DND-41 (cell line): Measurements from ENCODE around the gene NEU2.

Experiments used
- ATAC-seq: fragments of 200-7000 bp; cut with Tn5 transposase; 3 replicates; pipeline ENCODE4 v1.9.1; 2021; ENCODE audit warnings: low read depth; ENCODE audit not compliant: insufficient read depth
- DNase-seq: peaks from one replicate; pipeline ENCODE4 v3.0.0-alpha.2; 2020
- H2AFZ ChIP-seq: 2 replicates; pipeline ENCODE4 v1.6.0; 2012; ENCODE audit warnings: low read depth, low read length
- H3K27ac ChIP-seq: 2 replicates; pipeline ENCODE4 v1.5.1; 2012; ENCODE audit warnings: low read length, inconsistent platforms
- H3K27me3 ChIP-seq: fragments of 200-600 bp; sonication (generic); 2 replicates; pipeline ENCODE4 v1.6.0; 2012; ENCODE audit warnings: low read length, mild to moderate bottlenecking, inconsistent platforms; ENCODE audit not compliant: insufficient read depth, poor library complexity
- H3K36me3 ChIP-seq: 2 replicates; pipeline ENCODE4 v1.5.1; 2012; ENCODE audit warnings: low read length, inconsistent platforms; ENCODE audit not compliant: insufficient read depth
- H3K4me1 ChIP-seq: 2 replicates; pipeline ENCODE4 v1.5.1; 2012; ENCODE audit warnings: mild to moderate bottlenecking, low read length; ENCODE audit not compliant: insufficient read depth
- H3K4me2 ChIP-seq: 2 replicates; pipeline ENCODE4 v1.6.0; 2012; ENCODE audit warnings: mild to moderate bottlenecking, moderate library complexity, low read length, inconsistent platforms; ENCODE audit not compliant: insufficient read depth
- H3K4me3 ChIP-seq, 2 experiments: fragments of 200-600 bp in 1 of 2; shearing (Covaris generic) in 1 of 2; 2 replicates each; pipeline ENCODE4 v1.5.1; 2012 to 2016; ENCODE audit warnings: inconsistent platforms in 2 of 2, low read length in 2 of 2, mild to moderate bottlenecking in 2 of 2, low read depth in 1 of 2, moderate library complexity in 1 of 2
- H3K79me2 ChIP-seq: 2 replicates; pipeline ENCODE4 v1.6.0; 2012; ENCODE audit warnings: low read length, inconsistent platforms; ENCODE audit not compliant: insufficient read depth
- H3K9ac ChIP-seq: 2 replicates; pipeline ENCODE4 v1.6.0; 2012; ENCODE audit warnings: low read depth, mild to moderate bottlenecking, inconsistent platforms, low read length, moderate library complexity
- H3K9me3 ChIP-seq: 2 replicates; pipeline ENCODE4 v1.5.1; 2012; ENCODE audit warnings: low read length, moderate library complexity, mild to moderate bottlenecking, inconsistent platforms; ENCODE audit not compliant: insufficient read depth, severe bottlenecking
- H4K20me1 ChIP-seq: 2 replicates; pipeline ENCODE4 v1.6.0; 2012; ENCODE audit warnings: low read length; ENCODE audit not compliant: insufficient read depth
- CTCF ChIP-seq: IDR thresholded peaks from 2 replicates; pipeline ENCODE4 v1.5.1; 2012; ENCODE audit warnings: borderline replicate concordance, low read length, moderate library complexity, mild to moderate bottlenecking; ENCODE audit not compliant: poor library complexity, severe bottlenecking; ENCODE audit errors: extremely low read depth
- EZH2 ChIP-seq: IDR thresholded peaks from 3 replicates; pipeline ENCODE4 v1.6.1; 2012; ENCODE audit warnings: borderline replicate concordance, low read depth, mild to moderate bottlenecking, moderate library complexity, low read length, inconsistent platforms; ENCODE audit not compliant: severe bottlenecking

Gene NEU2

DNA sequence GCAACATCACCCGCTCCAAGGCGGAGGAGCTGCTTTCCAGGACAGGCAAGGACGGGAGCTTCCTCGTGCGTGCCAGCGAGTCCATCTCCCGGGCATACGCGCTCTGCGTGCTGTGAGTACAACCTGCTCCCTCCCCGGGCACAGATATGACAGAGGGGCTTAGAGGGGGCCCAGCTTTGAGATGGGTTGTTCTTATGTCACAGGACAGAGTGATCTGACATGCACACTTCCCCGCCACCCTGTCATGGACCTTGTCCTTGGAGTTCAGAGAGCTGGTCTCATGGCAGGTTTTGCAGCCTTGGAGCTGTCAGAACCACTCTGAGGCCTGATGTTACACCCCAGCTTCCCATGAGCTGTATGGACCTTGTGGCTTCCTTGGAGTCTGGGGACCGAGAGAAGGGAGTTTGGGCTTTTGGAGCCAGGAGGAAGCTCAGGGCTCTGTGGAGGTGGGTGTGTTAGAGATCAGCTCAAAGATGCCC is 28.1 kb downstream of the NEU2 start:
- peak; percentile 59 for ATAC-seq
- H3K4me3 ChIP-seq, result peak overlapping the region; percentile 57 to 65; a peak in 3 of 4 replicates

DNA sequence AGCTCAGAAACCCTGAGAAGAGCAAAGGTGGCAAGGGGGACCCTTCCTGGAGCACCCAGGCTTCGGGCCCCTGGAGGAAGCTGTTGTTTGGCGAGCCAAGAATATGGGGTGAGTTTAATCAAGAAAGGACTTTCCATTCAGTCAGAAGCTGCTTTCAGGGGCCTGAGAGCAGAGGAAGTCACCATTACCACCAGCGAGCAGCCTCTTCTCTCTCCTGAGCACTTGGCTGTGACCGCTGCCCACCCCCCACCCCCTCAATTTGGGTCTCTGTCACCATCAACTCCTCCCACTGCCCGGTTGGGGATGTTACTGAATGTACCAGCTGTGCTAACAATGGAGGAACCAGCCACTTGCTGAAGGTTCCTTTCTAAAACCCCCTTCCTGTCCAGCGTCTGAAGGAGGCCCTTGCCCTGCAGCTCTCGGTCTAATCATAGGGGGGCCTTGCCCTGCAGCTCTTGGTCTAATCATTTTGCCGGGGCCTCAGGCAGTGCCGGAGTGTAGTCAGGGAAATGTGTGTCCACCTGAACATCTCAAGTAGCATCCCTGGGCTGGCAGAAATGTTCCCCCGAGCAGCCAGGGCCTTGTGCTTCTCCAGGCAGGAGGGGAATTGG is 28.6 kb downstream of the NEU2 start:
- H3K4me3 ChIP-seq, result peak overlapping the region; percentile 57 to 65; a peak in 3 of 4 replicates
- TF ChIP-seq CTCF (no peak), EZH2 (no peak)
- H3K4me1 ChIP-seq, result peaks cover 42% of the 10 kb centered on the region
- H3K36me3 ChIP-seq, result peaks cover 16% of the 10 kb centered on the region
- peak; percentile 21 for ATAC-seq
- peak; percentile 53 for DNase-seq
- no peaks in the 10 kb centered on the region for H3K9me3 ChIP-seq
- peak overlapping the region; percentile 85 for H3K27ac ChIP-seq
- H3K79me2 ChIP-seq, result peaks cover 47% of the 10 kb centered on the region
- H2AFZ ChIP-seq, result peak overlapping the region; percentile 97
- peak overlapping the region; percentile 76 for H3K9ac ChIP-seq
- H3K27me3 ChIP-seq, result no peaks in the 10 kb centered on the region
- peaks cover 10% of the 10 kb centered on the region; the same call in 1 of the 2 replicates for H4K20me1 ChIP-seq
- peak overlapping the region; percentile 77 for H3K4me2 ChIP-seq

More for the DNA sequence above, 28.1 kb downstream of the NEU2 start:
- TF ChIP-seq EZH2, result no peak
- no peak for TF ChIP-seq CTCF
- peaks cover 45% of the 10 kb centered on the region for H3K79me2 ChIP-seq
- H3K9ac ChIP-seq, result peak overlapping the region; percentile 76
- H3K9me3 ChIP-seq, result no peaks in the 10 kb centered on the region
- no peaks in the 10 kb centered on the region for H3K27me3 ChIP-seq
- peaks cover 9% of the 10 kb centered on the region; the same call in 1 of the 2 replicates for H4K20me1 ChIP-seq
- H3K27ac ChIP-seq, result peak overlapping the region; percentile 85
- H3K4me2 ChIP-seq, result peak overlapping the region; percentile 77
- H2AFZ ChIP-seq, result peak overlapping the region; percentile 97
- H3K36me3 ChIP-seq, result peaks cover 15% of the 10 kb centered on the region; the same call in 1 of the 2 replicates
- no peak for DNase-seq
- H3K4me1 ChIP-seq, result peaks cover 42% of the 10 kb centered on the region

- H3K4me1 ChIP-seq, result peaks cover 42% of the 10 kb centered on the region
- no peaks in the 10 kb centered on the region for H3K27me3 ChIP-seq
- peak overlapping the region; percentile 76 for H3K9ac ChIP-seq
- ATAC-seq (no peak), DNase-seq (no peak)
- H3K9me3 ChIP-seq, result no peaks in the 10 kb centered on the region
- no peak overlapping the region for H2AFZ ChIP-seq
- TF ChIP-seq EZH2, result no peak
- TF ChIP-seq CTCF, result no peak
- H3K79me2 ChIP-seq, result peaks cover 50% of the 10 kb centered on the region
- H3K27ac ChIP-seq, result peak overlapping the region; percentile 85
- peak overlapping the region in 1 of 2 experiments; percentile 65; a peak in 2 of 4 replicates for H3K4me3 ChIP-seq
- H3K4me2 ChIP-seq, result peak overlapping the region; percentile 77
- peaks cover 19% of the 10 kb centered on the region for H3K36me3 ChIP-seq
- H4K20me1 ChIP-seq, result peaks cover 13% of the 10 kb centered on the region; the same call in 1 of the 2 replicates
Observed at GRCh38 chr2:233061591-233062450, 29.3 kb downstream of the NEU2 start.
